H1 (cell line): ENCODE results near the gene ADAMTS9. TPM values are rescaled to one million over a fixed set of nuclear protein-coding genes. Genes with fewer than 3 reads are reported as not detected.

Experiments
- CTCF ChIA-PET: fragments of 300-600 bp; sonication (Branson Sonifier 250); formaldehyde crosslinking; loops from one replicate; lab custom pipeline; 2021; ENCODE audit not compliant: partially characterized antibody; lab: Charles Lee
- POLR2A ChIA-PET: fragments of 300-600 bp; sonication (Branson Sonifier 250); formaldehyde crosslinking; loops from one replicate; lab custom pipeline; 2021; ENCODE audit warnings: inconsistent platforms; ENCODE audit not compliant: partially characterized antibody; lab: Charles Lee
- DNase-seq, 2 experiments: peaks; one replicate each; pipeline versions ENCODE4 v3.0.0 to v3.0.0-alpha.2; 2010 to 2022; ENCODE audit warnings: low spot score in 2 of 2, low read depth in 1 of 2, mixed read lengths in 1 of 2
- FAIRE-seq: peaks from 2 replicates; lab custom pipeline; 2011; peaks lifted over from hg19 to GRCh38; lab: Jason Lieb, UNC
- H2AFZ ChIP-seq: 2 replicates; pipeline ENCODE4 v1.8.1; 2012; ENCODE audit warnings: low read length, inconsistent platforms
- H2AK5ac ChIP-seq: 2 replicates; pipeline ENCODE4 v1.6.1; 2013; ENCODE audit warnings: low read depth, low read length
- H2BK120ac ChIP-seq: replicated peaks from 2 replicates; pipeline ENCODE3; 2013; ENCODE audit warnings: low read depth, low read length, inconsistent platforms
- H2BK12ac ChIP-seq: 2 replicates; pipeline ENCODE4 v1.6.1; 2013; ENCODE audit warnings: low read depth, low read length
- H2BK15ac ChIP-seq: 2 replicates; pipeline ENCODE4 v1.6.1; 2013; ENCODE audit warnings: low read length
- H2BK20ac ChIP-seq: 2 replicates; pipeline ENCODE4 v1.6.1; 2013; ENCODE audit warnings: low read length
- H2BK5ac ChIP-seq: 2 replicates; pipeline ENCODE4 v1.6.1; 2013; ENCODE audit warnings: low read depth, low read length
- H3K14ac ChIP-seq: 2 replicates; pipeline ENCODE4 v1.6.1; 2013; ENCODE audit warnings: inconsistent platforms; ENCODE audit not compliant: insufficient read length
- H3K18ac ChIP-seq: 2 replicates; pipeline ENCODE4 v1.6.1; 2013; ENCODE audit warnings: low read length; ENCODE audit errors: extremely low read depth
- H3K23ac ChIP-seq: 2 replicates; pipeline ENCODE4 v1.6.1; 2013; ENCODE audit warnings: inconsistent platforms; ENCODE audit not compliant: insufficient read length
- H3K23me2 ChIP-seq: 2 replicates; pipeline ENCODE4 v1.6.1; 2013; ENCODE audit warnings: low read depth, low read length
- H3K27ac ChIP-seq: 2 replicates; pipeline ENCODE4 v1.6.1; 2011; ENCODE audit warnings: low read depth, low read length, inconsistent platforms
- H3K27me3 ChIP-seq, 4 experiments: replicated peaks in 1 of 4; 1 replicate in 1 of 4; 2 replicates in 3 of 4; pipeline versions ENCODE4 v1.6.1 to v1.8.1; 2011 to 2013; ENCODE audit warnings: low read length in 3 of 4, mild to moderate bottlenecking in 3 of 4, inconsistent platforms in 2 of 4, mixed read lengths in 2 of 4, moderate library complexity in 1 of 4; ENCODE audit not compliant: control insufficient read depth in 3 of 4, insufficient read depth in 3 of 4; ENCODE audit errors: extremely low read depth in 1 of 4
- H3K36me3 ChIP-seq, 4 experiments: 2 replicates each; pipeline versions ENCODE4 v1.6.1 to v1.8.1; 2011 to 2013; ENCODE audit warnings: mild to moderate bottlenecking in 4 of 4, low read length in 3 of 4, moderate library complexity in 2 of 4, control low read depth in 1 of 4, inconsistent platforms in 1 of 4; ENCODE audit not compliant: insufficient read depth in 4 of 4, control insufficient read depth in 2 of 4
- H3K4ac ChIP-seq: replicated peaks from 2 replicates; pipeline ENCODE3; 2013; ENCODE audit warnings: low read length, low read depth, mixed read lengths, inconsistent platforms; ENCODE audit not compliant: insufficient read length
- H3K4me1 ChIP-seq, 4 experiments: replicated peaks in 1 of 4; 1 replicate in 1 of 4; 2 replicates in 3 of 4; pipeline versions ENCODE4 v1.6.1 to v1.8.1; 2011 to 2013; ENCODE audit warnings: low read length in 3 of 4, inconsistent platforms in 2 of 4, mixed read lengths in 1 of 4; ENCODE audit not compliant: insufficient read depth in 4 of 4, control insufficient read depth in 3 of 4
- H3K4me2 ChIP-seq, 2 experiments: 2 replicates each; pipeline versions ENCODE4 v1.6.1 to v1.8.1; 2011 to 2013; ENCODE audit warnings: low read depth in 2 of 2, low read length in 2 of 2, control low read depth in 1 of 2, inconsistent platforms in 1 of 2, mild to moderate bottlenecking in 1 of 2; ENCODE audit not compliant: insufficient read depth in 1 of 2
- H3K4me3 ChIP-seq, 4 experiments: fragments of 200-600, 300-600 bp in 1 of 4; sonication (generic), shearing (Covaris generic), sonication (Bioruptor Twin) in 1 of 4; 2 replicates each; pipeline versions ENCODE4 v1.5.1 to v1.8.1; 2011 to 2016; ENCODE audit warnings: low read length in 4 of 4, low read depth in 3 of 4, control low read depth in 2 of 4, inconsistent platforms in 2 of 4, mild to moderate bottlenecking in 2 of 4, mixed read lengths in 1 of 4, moderate library complexity in 1 of 4; ENCODE audit not compliant: insufficient read depth in 2 of 4; ENCODE audit errors: extremely low read depth in 1 of 4
- H3K56ac ChIP-seq: replicated peaks from 2 replicates; pipeline ENCODE3; 2013; ENCODE audit warnings: low read depth, mild to moderate bottlenecking, mixed read lengths, low read length, inconsistent platforms; ENCODE audit not compliant: insufficient read length
- H3K79me1 ChIP-seq: 2 replicates; pipeline ENCODE4 v1.6.1; 2013; ENCODE audit warnings: low read depth, low read length, control low read depth
- H3K79me2 ChIP-seq, 2 experiments: 2 replicates each; pipeline versions ENCODE4 v1.6.1 to v1.8.1; 2012 to 2013; ENCODE audit warnings: low read length in 2 of 2, mild to moderate bottlenecking in 2 of 2, inconsistent platforms in 1 of 2; ENCODE audit not compliant: insufficient read depth in 2 of 2, control insufficient read depth in 1 of 2
- H3K9ac ChIP-seq, 4 experiments: replicated peaks in 1 of 4; 1 replicate in 1 of 4; 2 replicates in 3 of 4; pipeline versions ENCODE4 v1.6.1 to v1.8.1; 2011 to 2013; ENCODE audit warnings: low read depth in 3 of 4, low read length in 3 of 4, control low read depth in 2 of 4, mild to moderate bottlenecking in 2 of 4, moderate library complexity in 2 of 4, inconsistent platforms in 1 of 4; ENCODE audit errors: extremely low read depth in 1 of 4
- H3K9me3 ChIP-seq, 2 experiments: 2 replicates each; pipeline versions ENCODE4 v1.6.1 to v1.8.1; 2012 to 2013; ENCODE audit warnings: mild to moderate bottlenecking in 2 of 2, moderate library complexity in 2 of 2, control low read depth in 1 of 2, inconsistent platforms in 1 of 2, low read depth in 1 of 2, low read length in 1 of 2, mixed read lengths in 1 of 2; ENCODE audit not compliant: insufficient read depth in 2 of 2
- H4K20me1 ChIP-seq, 2 experiments: replicated peaks in 1 of 2; 2 replicates each; pipeline versions ENCODE3 to v1.8.1; 2011 to 2013; ENCODE audit warnings: inconsistent platforms in 2 of 2, low read length in 2 of 2, mild to moderate bottlenecking in 1 of 2; ENCODE audit not compliant: insufficient read depth in 2 of 2, control insufficient read depth in 1 of 2
- H4K5ac ChIP-seq: 2 replicates; pipeline ENCODE4 v1.6.1; 2013; ENCODE audit warnings: low read length, low read depth, mixed read lengths, inconsistent platforms; ENCODE audit not compliant: insufficient read length
- H4K8ac ChIP-seq: 2 replicates; pipeline ENCODE4 v1.8.0; 2013; ENCODE audit warnings: mild to moderate bottlenecking, moderate library complexity, low read length, inconsistent platforms; ENCODE audit not compliant: insufficient read depth; ENCODE audit errors: extremely low read depth
- H4K91ac ChIP-seq: replicated peaks from 2 replicates; pipeline ENCODE3; 2013; ENCODE audit warnings: low read length, mixed read lengths, inconsistent platforms; ENCODE audit not compliant: insufficient read length
- CHD2 ChIP-seq: IDR thresholded peaks from 2 replicates; pipeline ENCODE4 v1.6.1; 2012; ENCODE audit warnings: low read length, improper control_type of control experiment
- NANOG ChIP-seq: IDR thresholded peaks from 2 replicates; pipeline ENCODE4 v1.6.1; 2011; ENCODE audit warnings: low read length, low read depth, mild to moderate bottlenecking, inconsistent platforms; ENCODE audit not compliant: insufficient read depth, poor library complexity, severe bottlenecking
- RAD21 ChIP-seq, 2 experiments: IDR thresholded peaks in 1 of 2; conservative IDR thresholded peaks in 1 of 2; 2 replicates each; pipeline ENCODE4 v1.6.1; 2011; ENCODE audit warnings: low read depth in 2 of 2, low read length in 2 of 2, improper control_type of control experiment in 1 of 2, inconsistent platforms in 1 of 2, mild to moderate bottlenecking in 1 of 2, moderate library complexity in 1 of 2
- SUZ12 ChIP-seq: fragments of 200-600 bp; sonication (generic); IDR thresholded peaks from 2 replicates; pipeline ENCODE4 v1.6.1; 2012; ENCODE audit warnings: mild to moderate bottlenecking, inconsistent platforms, low read length, moderate library complexity, mixed read lengths
- TCF12 ChIP-seq: IDR thresholded peaks from 2 replicates; pipeline ENCODE4 v1.6.1; 2011; ENCODE audit warnings: low read depth, mild to moderate bottlenecking, low read length
- TEAD4 ChIP-seq: IDR thresholded peaks from 2 replicates; pipeline ENCODE4 v1.6.1; 2012; ENCODE audit warnings: low read depth, low read length, inconsistent platforms, mixed read lengths
- WGBS, 2 experiments: shearing (Covaris generic) in 1 of 2; methylation state at CpG; one replicate each; pipeline versions ENCODE4 v1.1.6 to v1.1.7; 2013 to 2015; ENCODE audit warnings: low lambda C conversion rate in 2 of 2, mixed read lengths in 2 of 2, inconsistent platforms in 1 of 2, low coverage in 1 of 2, missing lambda C conversion rate in 1 of 2; ENCODE audit not compliant: insufficient replicate concordance in 2 of 2, insufficient coverage in 1 of 2, insufficient read length in 1 of 2; ENCODE audit errors: extremely low coverage in 1 of 2, missing lambda C conversion rate in 1 of 2; 5-methylcytosine and 5-hydroxymethylcytosine counted together
- polyA plus RNA-seq, 7 experiments: library from polyadenylated mRNA; depleted of rRNA in 3 of 7; stranded (reverse) in 5 of 7; unstranded in 2 of 7; fragments of >200 nt in 5 of 7; fragments of 200-250 nt in 2 of 7; gene quantifications; 1 replicate in 5 of 7; 2 replicates in 1 of 7; 4 replicates in 1 of 7; pipeline versions ENCODE4 v1.2.1 to v1.2.3, GENCODE V29; 2011 to 2013; ENCODE audit warnings: missing spikeins in 2 of 7, mixed read lengths in 2 of 7
- total RNA-seq: library from RNA; stranded (reverse); fragmentation: NEBNext Ultra II Directional; extraction: Animal tissue kit (Norgen Biotek cat#: 25700); gene quantifications from 2 replicates; pipeline ENCODE4 v1.2.1, GENCODE V29; 2021
- TF ChIP-seq, protein P1 (sequence below), 3 experiments: IDR thresholded peaks; 1 replicate in 2 of 3; 2 replicates in 1 of 3; pipeline versions ENCODE4 v1.5.1 to v1.6.1; 2011; ENCODE audit warnings: low read length in 3 of 3, mild to moderate bottlenecking in 3 of 3, inconsistent platforms in 2 of 3, low read depth in 1 of 3, moderate library complexity in 1 of 3; ENCODE audit not compliant: insufficient read depth in 1 of 3; ENCODE audit errors: control extremely low read depth in 1 of 3
- TF ChIP-seq, protein P2 (sequence below): IDR thresholded peaks from 2 replicates; pipeline ENCODE4 v1.6.1; 2012; ENCODE audit warnings: inconsistent platforms

ADAMTS9 gene
- total and polyA plus RNA-seq, 2 of the 8 experiments (the other 6 are each of a cell fraction or from before 2014, with no cell fraction given), result 0.20 to 0.41 TPM

DNA sequence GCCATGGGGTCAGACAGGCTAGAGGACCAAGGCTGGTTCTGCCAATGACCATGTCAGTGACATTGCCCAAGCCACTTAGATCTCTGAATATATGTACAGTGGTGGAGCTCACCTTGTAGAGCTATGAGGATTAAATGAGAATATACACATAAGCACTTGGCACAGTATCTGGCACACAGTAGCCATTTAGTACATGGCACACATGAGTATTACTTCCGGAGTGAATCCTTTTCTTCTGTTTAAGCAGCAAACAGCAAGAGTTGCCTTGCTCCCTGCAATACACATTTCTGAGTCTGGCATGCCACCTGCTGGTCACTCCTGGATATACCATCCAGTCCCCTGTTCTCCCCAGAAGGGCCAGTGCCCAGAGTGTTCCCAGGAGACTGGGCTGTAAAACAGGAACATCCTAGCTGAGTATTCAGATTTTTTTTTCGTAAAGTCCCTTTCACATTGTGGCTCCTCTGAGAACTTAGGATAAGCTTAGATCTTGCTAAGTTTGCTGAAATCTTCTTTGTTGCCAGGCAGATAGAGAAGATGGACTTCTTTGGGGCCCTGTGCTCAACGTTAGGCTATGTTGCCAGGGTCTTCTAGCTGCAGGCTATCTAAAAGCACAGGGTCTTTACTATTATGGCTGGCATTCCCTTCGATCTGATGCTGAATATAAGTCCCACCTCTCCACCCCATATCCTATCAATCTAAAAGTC is 203.4 kb downstream of the ADAMTS9 start:
- Histone ChIP-seq H3K4ac (no peak overlapping the region), H3K4me1 (peaks cover 0 to 4% (median 3%) of the 10 kb centered on the region in 4 experiments; a peak in 6 of 7 replicates), H3K79me2 (no peaks in the 10 kb centered on the region), H3K27ac (no peak overlapping the region), H3K9ac (no peak overlapping the region), H3K23me2 (no peaks in the 10 kb centered on the region), H3K56ac (no peak overlapping the region), H3K23ac (no peak overlapping the region), H2BK12ac (no peak overlapping the region), H3K79me1 (no peaks in the 10 kb centered on the region), H4K20me1 (no peaks in the 10 kb centered on the region), H2BK120ac (no peak overlapping the region), H4K5ac (no peak overlapping the region), H2AK5ac (no peak overlapping the region), H3K4me2 (no peak overlapping the region), H2BK5ac (no peak overlapping the region), H3K36me3 (no peaks in the 10 kb centered on the region), H4K8ac (no peak overlapping the region), H2AFZ (peak overlapping the region; percentile 79; the same call in 1 of the 2 replicates), H4K91ac (no peak overlapping the region), H3K14ac (no peak overlapping the region), H3K4me3 (no peak overlapping the region), H3K9me3 (no peaks in the 10 kb centered on the region), H3K27me3 (no peaks in the 10 kb centered on the region), H3K18ac (no peak overlapping the region), H2BK20ac (no peak overlapping the region), H2BK15ac (no peak overlapping the region)
- TF ChIP-seq, protein P1, sequence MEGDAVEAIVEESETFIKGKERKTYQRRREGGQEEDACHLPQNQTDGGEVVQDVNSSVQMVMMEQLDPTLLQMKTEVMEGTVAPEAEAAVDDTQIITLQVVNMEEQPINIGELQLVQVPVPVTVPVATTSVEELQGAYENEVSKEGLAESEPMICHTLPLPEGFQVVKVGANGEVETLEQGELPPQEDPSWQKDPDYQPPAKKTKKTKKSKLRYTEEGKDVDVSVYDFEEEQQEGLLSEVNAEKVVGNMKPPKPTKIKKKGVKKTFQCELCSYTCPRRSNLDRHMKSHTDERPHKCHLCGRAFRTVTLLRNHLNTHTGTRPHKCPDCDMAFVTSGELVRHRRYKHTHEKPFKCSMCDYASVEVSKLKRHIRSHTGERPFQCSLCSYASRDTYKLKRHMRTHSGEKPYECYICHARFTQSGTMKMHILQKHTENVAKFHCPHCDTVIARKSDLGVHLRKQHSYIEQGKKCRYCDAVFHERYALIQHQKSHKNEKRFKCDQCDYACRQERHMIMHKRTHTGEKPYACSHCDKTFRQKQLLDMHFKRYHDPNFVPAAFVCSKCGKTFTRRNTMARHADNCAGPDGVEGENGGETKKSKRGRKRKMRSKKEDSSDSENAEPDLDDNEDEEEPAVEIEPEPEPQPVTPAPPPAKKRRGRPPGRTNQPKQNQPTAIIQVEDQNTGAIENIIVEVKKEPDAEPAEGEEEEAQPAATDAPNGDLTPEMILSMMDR (IDR thresholded peaks at IDR 0.05; ENCODE audit: control extremely low read depth in 1 of 3, insufficient read depth in 1 of 3, low read depth in 1 of 3, low read length in 3 of 3), result peak; percentile 81 to 92 (median 91)
- TF ChIP-seq SUZ12, result no peak
- no peak for TF ChIP-seq NANOG
- no peak for TF ChIP-seq CHD2
- TF ChIP-seq TCF12, result no peak
- TF ChIP-seq TEAD4, result no peak
- TF ChIP-seq, protein P2, sequence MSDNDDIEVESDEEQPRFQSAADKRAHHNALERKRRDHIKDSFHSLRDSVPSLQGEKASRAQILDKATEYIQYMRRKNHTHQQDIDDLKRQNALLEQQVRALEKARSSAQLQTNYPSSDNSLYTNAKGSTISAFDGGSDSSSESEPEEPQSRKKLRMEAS, result no peak
- peak; percentile 99 for TF ChIP-seq RAD21 (IDR thresholded peaks at IDR 0.05 in 1 of 2, conservative IDR thresholded peaks at IDR 0.05 in 1 of 2; ENCODE audit: low read depth in 2 of 2, low read length in 2 of 2)
- ChIA-PET CTCF (interaction anchor here (0.6 to 5.8 kb wide), 69 partner anchors 9 to 814 kb away, joined by 3 to 60 read pairs (median 4); partner anchors contain the start of genes PRICKLE2 and PSMD6), POLR2A (no interaction called here)
- DNase-seq (peak; percentile 73 to 94), FAIRE-seq (peak; percentile 99)
- 63% methylated on average over 4 of the region's 4 CpGs; no CpG with 5 or more reads in 1 of the 2 experiments for WGBS, 2 experiments
